Renal cortical epithelial cell (primary cell): ENCODE results near the gene MT4. TPM values are rescaled to one million over a fixed set of nuclear protein-coding genes. Genes with fewer than 3 reads are reported as not detected.

ENCODE experiments used
- DNase-seq: peaks from one replicate; pipeline ENCODE4 v3.0.0-alpha.2; 2011; ENCODE audit warnings: low read depth
- total RNA-seq: library from RNA; depleted of rRNA; stranded (reverse); fragments of >200 nt; gene quantifications from 2 replicates; pipeline ENCODE4 v1.2.3, GENCODE V29; 2014

MT4 gene
- total RNA-seq, 1 donor from 2014 or later = not detected

- DNase-seq = peak; percentile 48
Measured at GRCh38 chr16:56603589-56603988, 38.7 kb downstream of the MT4 start.

- no peak for DNase-seq
Measured at GRCh38 chr16:56604966-56605365, 40.1 kb downstream of the MT4 start.

- DNase-seq = no peak
Measured at GRCh38 chr16:56605475-56605874, 40.6 kb downstream of the MT4 start.

GRCh38 chr16:56606071-56606475 lies 41.2 kb downstream of the MT4 start:
- DNase-seq = no peak

GRCh38 chr16:56606476-56607108 lies 41.7 kb downstream of the MT4 start:
- DNase-seq = peak; percentile 92

- DNase-seq = peak; percentile 99
Measured at GRCh38 chr16:56607109-56607618, 42.3 kb downstream of the MT4 start.

GRCh38 chr16:56607675-56608042 lies 42.8 kb downstream of the MT4 start:
- no peak for DNase-seq

- peak; percentile 89 for DNase-seq
Measured at GRCh38 chr16:56608043-56608875, 43.4 kb downstream of the MT4 start, which contains the start of gene MT2A. MT2A (plus strand) TSS chr16:56608584; CDS start chr16:56608656, 72 bp downstream.

GRCh38 chr16:56608876-56609462 lies 44.1 kb downstream of the MT4 start:
- DNase-seq = no peak

GRCh38 chr16:56609463-56609921 lies 44.6 kb downstream of the MT4 start:
- DNase-seq = peak; percentile 85

GRCh38 chr16:56610017-56610608 lies 45.2 kb downstream of the MT4 start:
- peak; percentile 96 for DNase-seq

- DNase-seq = no peak
Measured at GRCh38 chr16:56610609-56611111, 45.8 kb downstream of the MT4 start.

- peak; percentile 80 for DNase-seq
Measured at GRCh38 chr16:56611281-56611833, 46.5 kb downstream of the MT4 start.

GRCh38 chr16:56613706-56614105 lies 48.8 kb downstream of the MT4 start:
- DNase-seq = peak; percentile 60

- peak; percentile 97 for DNase-seq
Measured at GRCh38 chr16:56614549-56614991, 49.7 kb downstream of the MT4 start.

GRCh38 chr16:56615353-56615752 lies 50.5 kb downstream of the MT4 start:
- DNase-seq = peak; percentile 65

GRCh38 chr16:56616608-56617211 lies 51.8 kb downstream of the MT4 start:
- DNase-seq = no peak

- DNase-seq = peak; percentile 51
Measured at GRCh38 chr16:56617212-56618085, 52.6 kb downstream of the MT4 start.

- no peak for DNase-seq
Measured at GRCh38 chr16:56618138-56618537, 53.3 kb downstream of the MT4 start.
